ENCODE results near the gene RGS6.

Gene RGS6

GRCh38 chr14:72519543-72519942, 587.3 kb downstream of the RGS6 start:
- no peak for TF ChIP-seq CTCF (IDR thresholded peaks at IDR 0.05; ENCODE audit: low read depth, low read length, missing control alignments)
- no peak for DNase-seq (ENCODE audit: low read depth)
- H3K4me3 ChIP-seq (ENCODE audit: low read depth, low read length): no peak overlapping the region

- TF ChIP-seq CTCF (IDR thresholded peaks at IDR 0.05; ENCODE audit: low read depth, low read length, missing control alignments): no peak
- no peak overlapping the region for H3K4me3 ChIP-seq (ENCODE audit: low read depth, low read length)
- DNase-seq (ENCODE audit: low read depth): no peak
Observed at GRCh38 chr14:72521045-72521444, 588.8 kb downstream of the RGS6 start.

- TF ChIP-seq CTCF (IDR thresholded peaks at IDR 0.05; ENCODE audit: low read depth, low read length, missing control alignments): no peak
- DNase-seq (ENCODE audit: low read depth): no peak
- H3K4me3 ChIP-seq (ENCODE audit: low read depth, low read length): no peak overlapping the region
Observed at GRCh38 chr14:72521968-72522741, 589.9 kb downstream of the RGS6 start.

GRCh38 chr14:72522847-72523246, 590.6 kb downstream of the RGS6 start:
- no peak overlapping the region for H3K4me3 ChIP-seq (ENCODE audit: low read depth, low read length)
- no peak for TF ChIP-seq CTCF (IDR thresholded peaks at IDR 0.05; ENCODE audit: low read depth, low read length, missing control alignments)
- DNase-seq (ENCODE audit: low read depth): no peak

GRCh38 chr14:72523424-72524294, 591.4 kb downstream of the RGS6 start:
- TF ChIP-seq CTCF (IDR thresholded peaks at IDR 0.05; ENCODE audit: low read depth, low read length, missing control alignments): no peak
- DNase-seq (ENCODE audit: low read depth): no peak
- no peak overlapping the region for H3K4me3 ChIP-seq (ENCODE audit: low read depth, low read length)

GRCh38 chr14:72524295-72524629, 592.0 kb downstream of the RGS6 start:
- TF ChIP-seq CTCF (IDR thresholded peaks at IDR 0.05; ENCODE audit: low read depth, low read length, missing control alignments): no peak
- no peak overlapping the region for H3K4me3 ChIP-seq (ENCODE audit: low read depth, low read length)
- DNase-seq (ENCODE audit: low read depth): no peak

Data from GM12864 (cell line).